Smooth muscle cell (in vitro differentiated cells): ENCODE data around the gene HOXA10. TPM values are rescaled to one million over a fixed set of nuclear protein-coding genes. Genes with fewer than 3 reads are reported as not detected.

ENCODE experiments used
- DNase-seq: peaks from one replicate; lab custom pipeline; 2025; ENCODE audit not compliant: unreplicated experiment; lab: John Stamatoyannopoulos, UW
- H2AFZ ChIP-seq: fragments of 200-600 bp; sonication (generic); 2 replicates; pipeline ENCODE4 v1.6.0; 2016; ENCODE audit warnings: antibody characterized with exemption, low read depth, mild to moderate bottlenecking
- H3F3A ChIP-seq: fragments of 200-600 bp; sonication (generic); 2 replicates; pipeline ENCODE4 v1.6.0; 2017; ENCODE audit warnings: antibody characterized with exemption, low read depth
- H3K27ac ChIP-seq: fragments of 200-600 bp; sonication (generic); 2 replicates; pipeline ENCODE4 v1.5.1; 2016; ENCODE audit warnings: low read depth, mild to moderate bottlenecking
- H3K27me3 ChIP-seq: fragments of 200-600 bp; sonication (generic); 2 replicates; pipeline ENCODE4 v1.6.1; 2016; ENCODE audit warnings: low read depth, mild to moderate bottlenecking
- H3K36me3 ChIP-seq: fragments of 200-600 bp; sonication (generic); 2 replicates; pipeline ENCODE4 v1.5.1; 2016; ENCODE audit warnings: low read depth
- H3K4me1 ChIP-seq: fragments of 200-600 bp; sonication (generic); 2 replicates; pipeline ENCODE4 v1.5.1; 2016; ENCODE audit warnings: low read depth
- H3K4me2 ChIP-seq: fragments of 200-600 bp; sonication (generic); 2 replicates; pipeline ENCODE4 v1.6.0; 2016; ENCODE audit warnings: mild to moderate bottlenecking
- H3K4me3 ChIP-seq: fragments of 200-600 bp; sonication (generic); 2 replicates; pipeline ENCODE4 v1.5.1; 2016; ENCODE audit warnings: mild to moderate bottlenecking
- H3K79me2 ChIP-seq: fragments of 200-600 bp; sonication (generic); 2 replicates; pipeline ENCODE4 v1.6.0; 2016; ENCODE audit warnings: low read depth, mild to moderate bottlenecking
- H3K9ac ChIP-seq: fragments of 200-600 bp; sonication (generic); 2 replicates; pipeline ENCODE4 v1.6.0; 2016; ENCODE audit warnings: low read depth
- H3K9me3 ChIP-seq: fragments of 200-600 bp; sonication (generic); replicated peaks from 2 replicates; pipeline ENCODE4 v1.5.1; 2016; ENCODE audit warnings: low read depth
- H4K20me1 ChIP-seq: fragments of 200-600 bp; sonication (generic); 2 replicates; pipeline ENCODE4 v1.6.0; 2016; ENCODE audit warnings: low read depth
- WGBS: methylation state at CpG from one replicate; pipeline ENCODE4 v1.1.7; 2016; ENCODE audit warnings: low lambda C conversion rate; 5-methylcytosine and 5-hydroxymethylcytosine counted together
- polyA plus RNA-seq: library from polyadenylated mRNA; unstranded; fragments of >200 nt; fragmentation: Nextera tagmentation; extraction: Ambion mirVana; gene quantifications from 2 replicates; pipeline ENCODE4 v1.2.1, GENCODE V29; 2016
- total RNA-seq: library from RNA; depleted of rRNA; stranded (reverse); fragments of >200 nt; gene quantifications from 2 replicates; pipeline ENCODE4 v1.2.3, GENCODE V29; 2014
- TF ChIP-seq, protein P1 (sequence below): fragments of 200-600 bp; sonication (generic); IDR thresholded peaks from 2 replicates; pipeline ENCODE4 v1.5.1; 2017; ENCODE audit warnings: borderline replicate concordance, mild to moderate bottlenecking, antibody characterized with exemption; ENCODE audit not compliant: insufficient read depth, poor library complexity, severe bottlenecking

HOXA10 gene
- total and polyA plus RNA-seq, 2 experiments from 2014 or later = 37.6 to 53.6 TPM

- H4K20me1 ChIP-seq = no peaks in the 10 kb centered on the region
- TF ChIP-seq, protein P1, sequence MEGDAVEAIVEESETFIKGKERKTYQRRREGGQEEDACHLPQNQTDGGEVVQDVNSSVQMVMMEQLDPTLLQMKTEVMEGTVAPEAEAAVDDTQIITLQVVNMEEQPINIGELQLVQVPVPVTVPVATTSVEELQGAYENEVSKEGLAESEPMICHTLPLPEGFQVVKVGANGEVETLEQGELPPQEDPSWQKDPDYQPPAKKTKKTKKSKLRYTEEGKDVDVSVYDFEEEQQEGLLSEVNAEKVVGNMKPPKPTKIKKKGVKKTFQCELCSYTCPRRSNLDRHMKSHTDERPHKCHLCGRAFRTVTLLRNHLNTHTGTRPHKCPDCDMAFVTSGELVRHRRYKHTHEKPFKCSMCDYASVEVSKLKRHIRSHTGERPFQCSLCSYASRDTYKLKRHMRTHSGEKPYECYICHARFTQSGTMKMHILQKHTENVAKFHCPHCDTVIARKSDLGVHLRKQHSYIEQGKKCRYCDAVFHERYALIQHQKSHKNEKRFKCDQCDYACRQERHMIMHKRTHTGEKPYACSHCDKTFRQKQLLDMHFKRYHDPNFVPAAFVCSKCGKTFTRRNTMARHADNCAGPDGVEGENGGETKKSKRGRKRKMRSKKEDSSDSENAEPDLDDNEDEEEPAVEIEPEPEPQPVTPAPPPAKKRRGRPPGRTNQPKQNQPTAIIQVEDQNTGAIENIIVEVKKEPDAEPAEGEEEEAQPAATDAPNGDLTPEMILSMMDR = no peak
- no peaks in the 10 kb centered on the region for H3K36me3 ChIP-seq
- H3K27ac ChIP-seq = no peak overlapping the region
- no peak for DNase-seq
- H3K79me2 ChIP-seq = no peaks in the 10 kb centered on the region
- peaks cover 99% of the 10 kb centered on the region for H3K27me3 ChIP-seq
- no peaks in the 10 kb centered on the region for H3K9me3 ChIP-seq
- H3K4me3 ChIP-seq = no peak overlapping the region
- 77% methylated on average over 3 of the region's 3 CpGs for WGBS
- no peak overlapping the region for H3K9ac ChIP-seq
- no peaks in the 10 kb centered on the region for H3F3A ChIP-seq
- H3K4me1 ChIP-seq = no peaks in the 10 kb centered on the region
- H2AFZ ChIP-seq = no peak overlapping the region
- no peak overlapping the region for H3K4me2 ChIP-seq
Measured at GRCh38 chr7:27153526-27153925, 20.6 kb downstream of the HOXA10 start.

- Histone ChIP-seq H3K36me3 (no peaks in the 10 kb centered on the region), H4K20me1 (no peaks in the 10 kb centered on the region), H3K9ac (no peak overlapping the region), H3K27ac (no peak overlapping the region), H3K4me1 (no peaks in the 10 kb centered on the region), H2AFZ (no peak overlapping the region), H3K27me3 (peaks cover 99% of the 10 kb centered on the region), H3K4me3 (peak overlapping the region; percentile 40), H3K79me2 (no peaks in the 10 kb centered on the region), H3F3A (no peaks in the 10 kb centered on the region), H3K4me2 (peak overlapping the region; percentile 82), H3K9me3 (no peaks in the 10 kb centered on the region)
- 36% methylated on average over 16 of the region's 22 CpGs for WGBS
- no peak for DNase-seq
- TF ChIP-seq, protein P1 = no peak
Measured at GRCh38 chr7:27152816-27153442, 21.2 kb downstream of the HOXA10 start.

GRCh38 chr7:27151931-27152815 lies 21.9 kb downstream of the HOXA10 start, which contains the start of gene HOXA3:
HOXA3 (minus strand) TSS chr7:27152583; CDS start chr7:27110640, 41,943 bp downstream.
- Histone ChIP-seq H2AFZ (peak within 1 kb of the TSS; percentile 7), H3K27ac (no peak within 1 kb of the TSS), H3K4me2 (peak within 1 kb of the TSS; percentile 82), H3F3A (no peaks in the 10 kb centered on the region), H3K9me3 (no peaks in the 10 kb centered on the region), H4K20me1 (no peaks in the 10 kb centered on the region), H3K4me1 (no peaks in the 10 kb centered on the region), H3K4me3 (peak within 1 kb of the TSS; percentile 43), H3K9ac (no peak within 1 kb of the TSS), H3K36me3 (no peaks in the 10 kb centered on the region), H3K79me2 (no peaks in the 10 kb centered on the region), H3K27me3 (peaks cover 99% of the 10 kb centered on the region)
- TF ChIP-seq, protein P1 = no peak
- DNase-seq = no peak
- 20% methylated on average over 49 of the region's 53 CpGs for WGBS
